HepG2 (cell line): ENCODE data around the gene POU6F2. TPM values are rescaled to one million over a fixed set of nuclear protein-coding genes. Genes with fewer than 3 reads are reported as not detected.

Experiments
- ATAC-seq: fragments of 200-7000 bp; cut with Tn5 transposase; 3 replicates; pipeline ENCODE4 v1.9.1; 2020; ENCODE audit warnings: mild to moderate bottlenecking, moderate library complexity
- BruUV-seq: library from RNA; stranded (reverse); fragments of 400-500 nt; replicated peaks from 2 replicates; lab custom pipeline; 2021; lab: Mats Ljungman, UMichigan
- CTCF ChIA-PET: fragments of 300-600 bp; formaldehyde crosslinking; extraction: SDS; loops from one replicate; lab custom pipeline; 2021; ENCODE audit warnings: low total read pairs, inconsistent platforms, low intra/inter-chr PET ratio; lab: Yijun Ruan, JAX
- POLR2A ChIA-PET: fragments of 350-600 bp; sonication (Branson Sonifier 250); formaldehyde crosslinking; loops from one replicate; lab custom pipeline; 2020; ENCODE audit warnings: antibody characterized with exemption, inconsistent platforms; lab: Yijun Ruan, JAX
- DNase-seq: peaks from one replicate; pipeline ENCODE4 v3.0.0-alpha.2; 2015; ENCODE audit warnings: low spot score
- FAIRE-seq: peaks from 3 replicates; lab custom pipeline; 2011; peaks lifted over from hg19 to GRCh38; lab: Jason Lieb, UNC
- H2AFZ ChIP-seq: one replicate; pipeline ENCODE4 v1.6.1; 2011; ENCODE audit warnings: low read length, inconsistent platforms
- H3K27ac ChIP-seq: fragments of 300-600 bp; 3 replicates; pipeline ENCODE4 v1.8.0; 2011; ENCODE audit warnings: mixed run types, mild to moderate bottlenecking, mixed read lengths, low read length, inconsistent platforms; ENCODE audit not compliant: insufficient read depth; ENCODE audit errors: extremely low read length
- H3K27me3 ChIP-seq, 2 experiments: fragments of 200-600 bp in 1 of 2; 2 replicates in 1 of 2; 3 replicates in 1 of 2; pipeline versions ENCODE4 v1.6.0 to v1.8.0; 2011; ENCODE audit warnings: low read length in 2 of 2, mild to moderate bottlenecking in 2 of 2, moderate library complexity in 2 of 2, inconsistent platforms in 1 of 2; ENCODE audit not compliant: insufficient read depth in 2 of 2, control insufficient read depth in 1 of 2
- H3K36me3 ChIP-seq, 2 experiments: fragments of 200-600 bp in 1 of 2; replicated peaks in 1 of 2; 2 replicates in 1 of 2; 3 replicates in 1 of 2; pipeline versions ENCODE4 v1.5.1 to v1.8.0; 2011; ENCODE audit warnings: low read length in 2 of 2, inconsistent platforms in 1 of 2; ENCODE audit not compliant: insufficient read depth in 2 of 2, control insufficient read depth in 1 of 2
- H3K4me1 ChIP-seq: 2 replicates; pipeline ENCODE4 v1.5.1; 2012; ENCODE audit warnings: low read length, inconsistent platforms; ENCODE audit not compliant: insufficient read depth
- H3K4me2 ChIP-seq: 2 replicates; pipeline ENCODE4 v1.6.0; 2011; ENCODE audit warnings: low read depth, low read length, inconsistent platforms
- H3K4me3 ChIP-seq, 3 experiments: fragments of 200-600 bp in 1 of 3; sonication (generic), shearing (Covaris generic) in 1 of 3; replicated peaks in 1 of 3; 2 replicates each; pipeline ENCODE4 v1.5.1; 2011 to 2016; ENCODE audit warnings: low read length in 3 of 3, inconsistent platforms in 2 of 3, low read depth in 2 of 3, mild to moderate bottlenecking in 2 of 3, control low read depth in 1 of 3, mixed read lengths in 1 of 3; ENCODE audit not compliant: insufficient read depth in 1 of 3
- H3K79me2 ChIP-seq: one replicate; pipeline ENCODE4 v1.6.1; 2011; ENCODE audit warnings: low read length, inconsistent platforms; ENCODE audit not compliant: insufficient read depth
- H3K9ac ChIP-seq: 2 replicates; pipeline ENCODE4 v1.6.0; 2011; ENCODE audit warnings: mild to moderate bottlenecking, low read depth, low read length, inconsistent platforms; ENCODE audit not compliant: insufficient read depth
- H3K9me3 ChIP-seq: 2 replicates; pipeline ENCODE4 v1.5.1; 2012; ENCODE audit warnings: mild to moderate bottlenecking, low read length
- H4K20me1 ChIP-seq: 2 replicates; pipeline ENCODE4 v1.6.0; 2011; ENCODE audit warnings: inconsistent platforms, mild to moderate bottlenecking, low read length, moderate library complexity; ENCODE audit not compliant: insufficient read depth
- GATAD2A ChIP-seq: IDR thresholded peaks from 2 replicates; pipeline ENCODE4 v1.6.1; 2016
- RBAK ChIP-seq: sonication (generic); formaldehyde crosslinking; IDR thresholded peaks from 2 replicates; pipeline ENCODE4 v1.5.1; 2020; ENCODE audit warnings: mild to moderate bottlenecking, missing genetic modification reagents
- SNAI1 ChIP-seq: sonication (generic); formaldehyde crosslinking; IDR thresholded peaks from 2 replicates; pipeline ENCODE4 v1.5.0; 2020; ENCODE audit warnings: mild to moderate bottlenecking, missing genetic modification reagents, borderline replicate concordance
- ZMAT3 ChIP-seq: sonication (generic); formaldehyde crosslinking; conservative IDR thresholded peaks from 2 replicates; pipeline ENCODE4 v1.7.0; 2021; ENCODE audit warnings: missing genetic modification reagents
- ZNF446 ChIP-seq: sonication (generic); formaldehyde crosslinking; IDR thresholded peaks from 2 replicates; pipeline ENCODE4 v1.5.0; 2020; ENCODE audit warnings: mild to moderate bottlenecking, missing genetic modification reagents
- ZNF468 ChIP-seq: sonication (generic); formaldehyde crosslinking; IDR thresholded peaks from 2 replicates; pipeline ENCODE4 v1.8.0; 2022; ENCODE audit warnings: mild to moderate bottlenecking, moderate library complexity, missing genetic modification reagents
- ZNF576 ChIP-seq: sonication (generic); formaldehyde crosslinking; IDR thresholded peaks from 2 replicates; pipeline ENCODE4 v1.4.0; 2020; ENCODE audit warnings: mild to moderate bottlenecking, missing genetic modification reagents
- ZNF652 ChIP-seq: IDR thresholded peaks from 2 replicates; pipeline ENCODE4 v1.6.1; 2016; ENCODE audit warnings: low read depth, borderline replicate concordance
- WGBS: methylation state at CpG from one replicate; pipeline ENCODE4 v1.1.6; 2017; ENCODE audit warnings: low lambda C conversion rate; 5-methylcytosine and 5-hydroxymethylcytosine counted together
- in situ Hi-C: cut with HindIII; loops from 2 replicates; pipeline ENCODE4 v1.10.0; 2017; ENCODE audit warnings: low pct_unique_long_range_greater_than_20kb; ENCODE audit not compliant: extremely low pct_ligation_motif_present
- intact Hi-C: fragments of 100-400 bp; cut with micrococcal nuclease; formaldehyde crosslinking; loops from one replicate; pipeline ENCODE4 v1.10.0; 2022; ENCODE audit not compliant: unreplicated experiment
- polyA plus RNA-seq, 8 experiments: library from polyadenylated mRNA; depleted of rRNA in 3 of 8; stranded (reverse) in 7 of 8; unstranded in 1 of 8; fragments of >200 nt; fragmentation: Illumina TruSeq in 4 of 8; extraction: Trizol in 4 of 8; gene quantifications; 2 replicates each; pipeline versions ENCODE4 v1.2.1 to v1.2.3, GENCODE V29; 2011 to 2016; ENCODE audit warnings: low read depth in 4 of 8, missing spikeins in 1 of 8, mixed read lengths in 1 of 8; ENCODE audit not compliant: insufficient read depth in 1 of 8
- total RNA-seq, 5 experiments: library from RNA; depleted of rRNA; stranded (reverse); fragments of >200 nt; fragmentation: Illumina TruSeq; extraction: Trizol; gene quantifications; 2 replicates each; pipeline ENCODE4 v1.2.3, GENCODE V29; 2016; ENCODE audit warnings: low read depth in 1 of 5

Gene POU6F2
- total and polyA plus RNA-seq, 2 of the 13 experiments (the other 11 are each of a cell fraction or from before 2014, with no cell fraction given), result not detected

GRCh38 chr7:38951213-38951612 is 26.5 kb upstream of the POU6F2 start:
- intact Hi-C loops, result no loop called here
- TF ChIP-seq SNAI1, result no peak
- no peak for TF ChIP-seq ZMAT3 (CRISPR knock-in tag)
- no peak for TF ChIP-seq GATAD2A (CRISPR knock-in tag)
- TF ChIP-seq ZNF468 (CRISPR knock-in tag), result no peak
- TF ChIP-seq RBAK (CRISPR knock-in tag), result no peak
- Histone ChIP-seq H4K20me1 (no peaks in the 10 kb centered on the region), H3K36me3 (no peaks in the 10 kb centered on the region), H3K9me3 (no peaks in the 10 kb centered on the region), H3K9ac (no peak overlapping the region), H3K27ac (no peak overlapping the region), H3K4me2 (no peak overlapping the region), H3K4me1 (no peaks in the 10 kb centered on the region), H3K27me3 (no peaks in the 10 kb centered on the region), H2AFZ (no peak overlapping the region), H3K79me2 (no peaks in the 10 kb centered on the region), H3K4me3 (no peak overlapping the region)
- WGBS, result 58% methylated on average over 6 of the region's 6 CpGs
- in situ Hi-C loops, result no loop called here
- ATAC-seq (no peak), DNase-seq (no peak), FAIRE-seq (no peak)
- BruUV-seq, result no TSS peak
- ChIA-PET CTCF (no interaction called here), POLR2A (no interaction called here)

- TF ChIP-seq ZNF576 (CRISPR knock-in tag), result no peak
- TF ChIP-seq ZNF652 (CRISPR knock-in tag), result no peak
- TF ChIP-seq ZNF446 (CRISPR knock-in tag), result no peak
- H3K4me2 ChIP-seq, result no peak overlapping the region
- ChIA-PET POLR2A (no interaction called here), CTCF (no interaction called here)
- no peaks in the 10 kb centered on the region for H3K79me2 ChIP-seq
- no peak overlapping the region for H3K4me3 ChIP-seq
- FAIRE-seq, result no peak
- no peaks in the 10 kb centered on the region for H3K36me3 ChIP-seq
- intact Hi-C loops, result no loop called here
- in situ Hi-C loops, result no loop called here
- no peaks in the 10 kb centered on the region for H3K4me1 ChIP-seq
- H4K20me1 ChIP-seq, result no peaks in the 10 kb centered on the region
- no peak overlapping the region for H2AFZ ChIP-seq
- no peaks in the 10 kb centered on the region for H3K27me3 ChIP-seq
- no peak overlapping the region for H3K27ac ChIP-seq
- H3K9me3 ChIP-seq, result no peaks in the 10 kb centered on the region
- no peak overlapping the region for H3K9ac ChIP-seq
- BruUV-seq, result no TSS peak
- WGBS, result 5% methylated on average over 1 of the region's 1 CpG
- no peak for DNase-seq
- no peak for ATAC-seq
Observed at GRCh38 chr7:38953227-38953626, 24.5 kb upstream of the POU6F2 start.
